GM20000 (cell line): ENCODE results near the gene DDX49.

Source experiments
- DNase-seq: peaks from one replicate; pipeline ENCODE4 v3.0.0; 2012; ENCODE audit warnings: low spot score
- TF ChIP-seq, protein P1 (sequence below): IDR thresholded peaks from 2 replicates; pipeline ENCODE4 v1.5.1; 2012; ENCODE audit warnings: mild to moderate bottlenecking, control low read depth; ENCODE audit errors: extremely low read depth, missing control alignments

DDX49 gene

DNA sequence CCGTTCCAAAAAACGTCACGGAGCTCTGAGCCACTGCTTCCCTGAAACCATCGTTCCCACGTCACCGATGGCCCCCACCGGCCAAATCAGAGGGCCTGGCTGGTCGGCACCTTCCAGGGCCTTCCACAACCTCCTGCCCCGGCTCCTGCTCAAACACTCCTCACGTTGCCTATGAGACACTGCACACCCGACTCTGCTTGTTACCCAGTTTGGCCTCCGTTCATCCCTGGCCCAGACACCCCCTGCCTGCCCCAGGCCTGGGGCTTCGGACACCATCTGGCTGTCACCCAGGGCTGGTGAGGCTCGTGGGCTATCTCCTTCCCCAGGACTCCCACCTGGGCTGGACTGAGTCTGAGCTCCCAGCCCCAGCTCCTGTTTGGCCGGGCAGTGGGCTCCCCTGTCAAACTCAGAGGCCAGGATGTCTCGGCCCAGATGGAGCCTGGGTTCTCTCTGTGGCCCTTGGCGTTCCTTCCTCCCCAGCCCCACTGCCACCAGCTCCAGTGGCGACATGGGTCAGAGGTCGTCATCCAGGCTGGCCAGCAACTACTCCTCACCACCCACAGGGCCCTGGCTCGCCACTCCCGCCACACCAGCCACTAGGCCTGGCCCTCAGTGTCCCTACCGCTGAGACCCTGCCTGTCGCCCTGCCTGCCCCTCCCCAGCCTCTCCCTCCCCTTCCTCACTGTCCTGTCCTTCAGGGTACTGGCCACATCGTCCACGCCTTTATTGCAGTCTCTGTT is 41.3 kb upstream of the DDX49 start:
- TF ChIP-seq, protein P1, sequence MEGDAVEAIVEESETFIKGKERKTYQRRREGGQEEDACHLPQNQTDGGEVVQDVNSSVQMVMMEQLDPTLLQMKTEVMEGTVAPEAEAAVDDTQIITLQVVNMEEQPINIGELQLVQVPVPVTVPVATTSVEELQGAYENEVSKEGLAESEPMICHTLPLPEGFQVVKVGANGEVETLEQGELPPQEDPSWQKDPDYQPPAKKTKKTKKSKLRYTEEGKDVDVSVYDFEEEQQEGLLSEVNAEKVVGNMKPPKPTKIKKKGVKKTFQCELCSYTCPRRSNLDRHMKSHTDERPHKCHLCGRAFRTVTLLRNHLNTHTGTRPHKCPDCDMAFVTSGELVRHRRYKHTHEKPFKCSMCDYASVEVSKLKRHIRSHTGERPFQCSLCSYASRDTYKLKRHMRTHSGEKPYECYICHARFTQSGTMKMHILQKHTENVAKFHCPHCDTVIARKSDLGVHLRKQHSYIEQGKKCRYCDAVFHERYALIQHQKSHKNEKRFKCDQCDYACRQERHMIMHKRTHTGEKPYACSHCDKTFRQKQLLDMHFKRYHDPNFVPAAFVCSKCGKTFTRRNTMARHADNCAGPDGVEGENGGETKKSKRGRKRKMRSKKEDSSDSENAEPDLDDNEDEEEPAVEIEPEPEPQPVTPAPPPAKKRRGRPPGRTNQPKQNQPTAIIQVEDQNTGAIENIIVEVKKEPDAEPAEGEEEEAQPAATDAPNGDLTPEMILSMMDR = no peak
- DNase-seq = no peak

DNA sequence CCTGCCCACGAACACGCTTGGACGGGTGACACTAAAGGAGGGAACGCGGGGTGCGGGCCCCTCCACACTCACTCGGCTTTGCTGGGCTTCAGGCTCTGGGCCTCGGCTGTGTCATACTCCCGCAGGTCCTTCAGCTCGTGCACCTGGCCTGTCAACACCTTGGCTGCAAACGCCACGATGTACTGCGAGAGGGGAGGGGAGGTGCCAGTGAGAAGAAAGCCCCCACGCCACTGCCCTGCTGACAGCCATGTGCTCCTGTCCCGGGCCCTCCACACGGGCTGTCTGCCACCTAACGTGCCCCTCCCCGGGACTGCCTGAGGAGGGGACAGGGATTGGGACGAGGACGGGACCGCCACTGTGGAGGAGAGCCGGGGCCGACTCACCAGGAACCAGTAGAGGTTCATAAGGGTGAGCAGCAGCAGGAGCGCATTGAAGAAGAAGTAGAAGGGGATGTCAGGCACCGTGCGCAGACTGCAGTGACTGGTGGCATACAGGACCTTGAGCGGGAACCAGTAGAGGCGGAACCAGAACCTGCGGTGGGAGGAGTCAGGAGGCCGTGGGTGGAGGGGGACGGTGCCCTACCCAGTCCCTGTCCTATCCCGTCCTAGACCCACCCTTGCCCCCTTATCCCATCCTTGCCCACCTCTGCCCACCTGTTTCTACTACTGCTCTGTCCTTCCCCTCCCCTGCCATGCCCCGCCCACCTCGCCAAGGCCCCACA is 40.5 kb upstream of the DDX49 start:
- TF ChIP-seq, protein P1 = no peak
- DNase-seq = no peak

DNA sequence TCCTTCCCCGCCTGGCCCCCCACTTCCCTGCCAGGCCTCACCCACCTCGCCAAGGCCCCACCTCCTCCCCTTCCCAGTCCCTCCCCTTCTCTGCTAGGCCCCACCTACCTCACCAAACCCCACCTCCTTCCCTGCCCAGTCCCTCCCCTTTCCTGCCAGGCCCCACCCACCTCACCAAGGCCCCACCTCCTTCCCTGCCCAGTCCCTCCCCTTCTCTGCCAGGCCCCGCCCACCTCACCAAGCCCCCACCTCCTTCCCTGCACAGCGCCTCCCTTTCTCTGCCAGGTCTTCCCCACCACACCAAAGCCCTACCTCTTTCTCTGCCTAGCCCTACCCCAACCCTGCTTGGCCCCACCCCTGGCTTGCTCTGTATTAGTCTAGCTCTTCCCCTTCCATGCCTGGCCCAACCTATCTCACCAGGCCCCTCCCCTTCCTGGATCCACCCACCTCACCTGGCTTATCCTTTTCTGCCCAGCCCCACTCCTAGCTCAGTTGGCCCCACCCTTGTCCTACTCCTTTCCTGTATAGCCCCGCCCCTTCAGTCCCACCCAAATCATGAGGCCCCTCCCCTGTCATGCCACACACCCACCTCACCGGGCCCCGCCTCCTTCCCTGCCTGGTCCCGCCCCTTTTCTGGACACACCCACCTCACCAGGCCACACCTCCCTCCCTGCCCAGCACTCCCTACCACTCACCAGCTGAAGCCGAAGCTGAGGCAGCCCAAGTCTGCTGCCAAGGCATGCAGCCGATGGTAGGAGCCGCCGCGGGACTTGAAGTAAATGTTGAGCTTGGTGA is 39.7 kb upstream of the DDX49 start:
- DNase-seq = no peak
- TF ChIP-seq, protein P1 = no peak

DNA sequence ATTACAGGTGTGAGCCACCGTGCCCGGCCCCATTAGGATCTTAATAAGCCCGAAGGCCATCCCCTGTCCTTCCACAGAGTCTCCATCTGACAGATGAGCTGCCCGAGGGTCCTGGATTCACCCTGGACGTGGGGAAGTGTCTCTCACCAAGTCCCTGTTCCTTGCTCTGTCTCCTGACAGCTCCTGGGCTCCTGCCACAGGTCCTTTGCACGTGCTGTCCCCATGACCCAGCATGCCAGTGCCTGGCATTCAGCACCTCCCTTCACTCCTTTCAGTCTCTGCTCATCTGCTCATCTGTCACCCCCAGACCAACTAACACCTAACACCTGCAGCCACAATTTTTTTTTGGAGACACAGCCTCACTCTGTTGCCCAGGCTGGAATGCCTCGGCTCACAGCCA is 38.0 kb upstream of the DDX49 start:
- DNase-seq = no peak
- TF ChIP-seq, protein P1 = no peak

DNA sequence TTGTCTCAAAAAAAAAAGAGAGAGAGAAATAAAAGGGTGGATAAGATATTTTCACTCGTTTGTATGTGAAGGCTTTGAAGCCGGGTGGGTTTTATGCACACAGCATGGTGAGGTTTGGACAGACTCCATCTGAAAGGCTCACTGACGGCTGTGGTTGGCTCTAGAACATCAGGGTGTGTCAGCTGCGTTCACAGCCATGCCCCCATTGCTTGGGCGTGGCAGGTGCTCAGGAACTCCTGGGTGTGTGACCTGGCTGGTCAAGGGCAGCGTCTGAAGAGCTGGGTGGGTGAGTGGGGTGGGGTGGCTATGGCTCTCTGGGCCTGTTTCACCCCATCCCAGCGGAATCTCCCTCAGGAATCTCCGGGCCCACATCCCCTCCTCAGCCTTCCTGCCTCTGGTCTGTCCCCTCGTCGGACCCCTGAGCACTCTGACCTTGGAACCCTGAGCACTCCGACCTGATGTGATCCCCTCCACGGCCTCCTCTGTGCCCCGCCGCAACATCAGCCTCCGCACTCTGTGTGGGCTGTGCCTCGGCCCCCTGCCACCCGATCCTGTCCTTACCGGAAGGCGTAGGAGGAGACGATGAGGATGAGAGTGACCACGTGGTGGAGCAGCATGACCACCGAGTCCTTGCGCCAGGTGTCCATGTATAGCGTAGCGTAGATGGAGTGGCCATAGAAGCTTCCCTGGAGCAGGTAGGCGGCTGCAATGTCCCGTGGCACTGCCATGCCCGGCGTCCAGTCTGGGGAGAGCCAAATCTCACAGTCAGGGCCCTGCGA is 35.8 kb upstream of the DDX49 start:
- TF ChIP-seq, protein P1 = no peak
- no peak for DNase-seq

DNA sequence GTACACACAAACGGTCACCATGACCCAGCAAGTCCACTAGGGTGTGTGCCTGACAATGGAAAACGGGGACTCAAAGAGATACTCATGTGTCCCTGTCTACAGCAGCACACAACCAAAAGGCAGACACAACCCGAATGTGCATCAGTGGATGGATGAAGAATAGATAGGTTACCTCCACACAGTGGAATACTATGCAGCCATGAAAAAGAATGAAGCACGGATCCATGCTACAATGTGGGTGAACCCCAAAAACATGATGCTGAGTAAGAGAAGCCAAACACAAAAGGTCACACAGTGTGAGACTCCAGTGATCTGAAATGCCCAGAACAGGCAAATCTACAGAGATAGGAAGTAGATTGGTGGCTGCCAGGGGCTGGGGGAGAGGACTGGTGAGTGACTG is 32.5 kb upstream of the DDX49 start:
- TF ChIP-seq, protein P1 = no peak
- DNase-seq = no peak
